ENCODE measurements around the gene SIX6. TPM values are rescaled to one million over a fixed set of nuclear protein-coding genes. Genes with fewer than 3 reads are reported as not detected.
A peak's percentile ranks its signal among the peaks of the same experiment; 100 is the strongest.

Gene SIX6
- total RNA-seq, 1 donor from 2014 or later, result not detected

DNA sequence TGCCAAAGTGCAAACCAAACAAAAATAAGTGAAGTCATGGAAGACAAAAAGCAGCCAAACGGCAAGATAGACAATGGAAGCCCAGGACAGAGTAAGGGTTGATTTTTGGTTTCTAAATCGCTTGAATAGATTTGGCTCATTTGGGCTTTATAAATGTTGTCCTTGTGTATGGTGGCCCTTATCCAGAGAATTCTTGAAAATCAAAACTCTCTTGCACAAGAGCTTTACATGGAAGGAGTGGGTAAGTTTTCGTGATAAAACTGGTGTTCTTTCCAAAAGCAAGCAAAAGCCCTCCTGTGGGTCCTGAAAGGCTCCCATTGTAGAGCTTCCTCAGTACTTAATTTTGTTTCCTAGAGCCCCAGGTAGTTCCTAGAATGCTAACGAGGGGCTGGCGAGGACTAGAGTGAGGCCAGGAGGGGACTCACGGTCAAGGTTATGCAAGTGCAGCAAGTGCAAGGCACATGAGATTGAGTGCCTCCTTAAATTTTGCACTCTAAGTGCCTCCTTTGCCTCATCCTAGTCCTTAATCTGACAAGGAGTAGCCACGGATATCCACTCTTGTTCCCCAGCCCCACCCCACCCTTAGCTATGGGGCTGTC, 4.1 kb downstream of the SIX6 start:
- H3K27me3 Mint-ChIP-seq (ENCODE audit: unreplicated experiment), result peaks cover 24% of the 10 kb centered on the region
- H3K9me3 Mint-ChIP-seq (ENCODE audit: unreplicated experiment), result peaks cover 7% of the 10 kb centered on the region
- H3K27ac Mint-ChIP-seq (ENCODE audit: unreplicated experiment), result no peak overlapping the region
- no peak for DNase-seq
- TF ChIP-seq, protein P1, sequence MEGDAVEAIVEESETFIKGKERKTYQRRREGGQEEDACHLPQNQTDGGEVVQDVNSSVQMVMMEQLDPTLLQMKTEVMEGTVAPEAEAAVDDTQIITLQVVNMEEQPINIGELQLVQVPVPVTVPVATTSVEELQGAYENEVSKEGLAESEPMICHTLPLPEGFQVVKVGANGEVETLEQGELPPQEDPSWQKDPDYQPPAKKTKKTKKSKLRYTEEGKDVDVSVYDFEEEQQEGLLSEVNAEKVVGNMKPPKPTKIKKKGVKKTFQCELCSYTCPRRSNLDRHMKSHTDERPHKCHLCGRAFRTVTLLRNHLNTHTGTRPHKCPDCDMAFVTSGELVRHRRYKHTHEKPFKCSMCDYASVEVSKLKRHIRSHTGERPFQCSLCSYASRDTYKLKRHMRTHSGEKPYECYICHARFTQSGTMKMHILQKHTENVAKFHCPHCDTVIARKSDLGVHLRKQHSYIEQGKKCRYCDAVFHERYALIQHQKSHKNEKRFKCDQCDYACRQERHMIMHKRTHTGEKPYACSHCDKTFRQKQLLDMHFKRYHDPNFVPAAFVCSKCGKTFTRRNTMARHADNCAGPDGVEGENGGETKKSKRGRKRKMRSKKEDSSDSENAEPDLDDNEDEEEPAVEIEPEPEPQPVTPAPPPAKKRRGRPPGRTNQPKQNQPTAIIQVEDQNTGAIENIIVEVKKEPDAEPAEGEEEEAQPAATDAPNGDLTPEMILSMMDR (IDR thresholded peaks at IDR 0.05; ENCODE audit: partially characterized antibody, unreplicated experiment), result no peak
- H3K36me3 Mint-ChIP-seq (ENCODE audit: unreplicated experiment), result no peaks in the 10 kb centered on the region
- no peaks in the 10 kb centered on the region for H3K4me1 Mint-ChIP-seq (ENCODE audit: low read depth, unreplicated experiment)
- no peak overlapping the region for H3K4me3 Mint-ChIP-seq (ENCODE audit: unreplicated experiment)

DNA sequence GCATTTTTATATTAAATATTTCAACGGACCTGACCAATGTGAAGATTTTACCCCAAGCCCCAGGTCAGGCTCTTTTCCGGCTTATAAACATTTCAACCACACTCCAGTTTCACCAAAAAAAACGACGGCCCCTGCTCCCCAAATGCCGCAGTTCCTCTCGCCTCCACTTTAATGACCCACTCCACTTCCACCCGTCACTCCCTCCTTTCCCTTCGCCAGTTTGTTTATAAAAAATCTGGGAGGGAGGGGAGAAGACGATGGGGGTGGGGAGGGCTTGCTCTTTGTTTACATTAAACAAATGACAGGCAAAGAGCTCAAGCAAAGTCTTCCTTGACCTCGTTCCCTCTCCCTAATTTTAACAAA, 5.4 kb downstream of the SIX6 start:
- no peaks in the 10 kb centered on the region for H3K4me1 Mint-ChIP-seq (ENCODE audit: low read depth, unreplicated experiment)
- H3K27me3 Mint-ChIP-seq (ENCODE audit: unreplicated experiment), result peaks cover 20% of the 10 kb centered on the region
- DNase-seq, result no peak
- H3K4me3 Mint-ChIP-seq (ENCODE audit: unreplicated experiment), result peak overlapping the region; percentile 86
- no peak overlapping the region for H3K27ac Mint-ChIP-seq (ENCODE audit: unreplicated experiment)
- H3K36me3 Mint-ChIP-seq (ENCODE audit: unreplicated experiment), result no peaks in the 10 kb centered on the region
- TF ChIP-seq, protein P1 (IDR thresholded peaks at IDR 0.05; ENCODE audit: partially characterized antibody, unreplicated experiment), result no peak
- peaks cover 3% of the 10 kb centered on the region for H3K9me3 Mint-ChIP-seq (ENCODE audit: unreplicated experiment)

DNA sequence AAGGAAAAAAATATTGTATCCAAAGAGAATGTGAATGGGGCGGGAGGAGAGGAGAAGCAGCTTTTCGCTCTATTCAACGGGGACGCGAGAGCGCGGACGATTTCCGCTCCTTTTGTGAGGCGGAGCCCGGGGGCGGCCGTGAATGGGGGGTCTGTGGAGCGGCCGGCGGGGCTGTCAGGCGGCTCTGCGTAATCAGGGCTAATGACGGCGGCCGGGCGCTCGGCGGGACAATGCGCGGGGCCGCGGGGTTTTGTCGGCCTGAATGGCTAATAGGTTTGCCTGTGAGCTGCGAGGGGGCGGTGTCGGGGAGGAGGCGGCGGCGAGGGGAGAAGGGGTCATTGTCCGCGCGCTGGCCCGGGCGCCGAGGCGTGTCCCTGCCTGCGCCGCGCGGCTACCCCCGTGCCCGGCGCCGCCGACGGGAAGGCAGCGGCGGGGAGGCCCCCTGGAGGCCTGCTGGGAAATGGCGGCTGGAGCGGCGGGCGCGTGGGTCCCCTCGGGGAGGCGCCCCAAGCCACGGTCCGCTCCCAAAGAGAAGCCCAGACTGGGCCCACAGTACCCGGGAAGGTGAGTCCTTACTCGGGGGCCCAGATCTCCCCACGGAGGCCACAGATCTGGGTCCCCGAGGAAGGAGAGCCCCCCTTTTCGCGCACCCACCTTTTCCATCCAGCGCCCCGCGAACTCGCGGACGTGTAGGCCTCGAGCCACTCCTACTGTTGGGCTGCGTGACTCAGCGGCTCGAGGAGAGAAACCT, 6.0 kb downstream of the SIX6 start:
- Mint-ChIP-seq H3K9me3 (ENCODE audit: unreplicated experiment) (no peaks in the 10 kb centered on the region), H3K36me3 (ENCODE audit: unreplicated experiment) (no peaks in the 10 kb centered on the region), H3K4me3 (ENCODE audit: unreplicated experiment) (peak overlapping the region; percentile 86), H3K27ac (ENCODE audit: unreplicated experiment) (no peak overlapping the region), H3K27me3 (ENCODE audit: unreplicated experiment) (peaks cover 17% of the 10 kb centered on the region), H3K4me1 (ENCODE audit: low read depth, unreplicated experiment) (no peaks in the 10 kb centered on the region)
- TF ChIP-seq, protein P1 (IDR thresholded peaks at IDR 0.05; ENCODE audit: partially characterized antibody, unreplicated experiment), result peak; percentile 77
- DNase-seq, result peak; percentile 77

DNA sequence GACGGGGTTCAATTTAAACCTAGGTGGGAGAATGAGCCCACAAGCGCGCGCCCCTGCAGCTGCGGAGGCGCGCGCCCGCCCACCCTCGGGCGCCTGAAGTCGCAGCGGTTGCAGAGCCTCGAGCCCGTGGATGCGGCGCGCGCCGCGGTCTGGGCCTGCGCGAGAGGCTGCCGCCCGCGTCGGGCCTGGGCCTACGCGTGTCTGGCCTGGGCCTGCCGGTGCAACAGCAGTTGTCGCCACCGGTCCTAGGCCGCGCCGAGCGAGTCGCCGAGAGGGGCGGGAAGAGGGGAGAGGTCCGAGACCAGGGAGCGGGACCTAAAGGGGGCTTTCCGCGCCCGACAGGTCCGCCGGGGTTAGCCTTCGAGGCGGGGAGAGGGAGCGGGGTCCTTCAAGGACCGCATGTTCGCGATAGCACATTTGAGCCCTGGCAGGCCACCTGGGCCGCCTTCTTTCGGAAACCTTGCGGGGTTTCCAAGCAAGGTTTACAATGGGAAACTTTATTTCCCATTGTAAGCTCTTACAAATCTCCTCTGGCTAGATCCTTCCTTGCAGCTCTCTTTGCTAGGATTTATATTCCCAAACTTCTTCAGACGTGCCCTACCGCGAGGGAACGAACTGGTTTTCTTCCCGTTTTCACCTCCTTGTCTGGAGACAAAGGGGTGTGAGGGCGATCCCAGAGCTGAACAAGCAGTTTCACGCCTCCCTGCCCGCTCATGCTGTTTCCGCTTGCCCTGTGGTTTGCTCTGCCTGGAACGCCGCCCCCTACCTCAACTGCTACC, 6.8 kb downstream of the SIX6 start:
- DNase-seq, result peak; percentile 52
- H3K36me3 Mint-ChIP-seq (ENCODE audit: unreplicated experiment), result no peaks in the 10 kb centered on the region
- no peaks in the 10 kb centered on the region for H3K9me3 Mint-ChIP-seq (ENCODE audit: unreplicated experiment)
- H3K4me3 Mint-ChIP-seq (ENCODE audit: unreplicated experiment), result peak overlapping the region; percentile 73
- peak overlapping the region; percentile 29 for H3K27ac Mint-ChIP-seq (ENCODE audit: unreplicated experiment)
- TF ChIP-seq, protein P1 (IDR thresholded peaks at IDR 0.05; ENCODE audit: partially characterized antibody, unreplicated experiment), result no peak
- H3K4me1 Mint-ChIP-seq (ENCODE audit: low read depth, unreplicated experiment), result no peaks in the 10 kb centered on the region
- H3K27me3 Mint-ChIP-seq (ENCODE audit: unreplicated experiment), result peaks cover 15% of the 10 kb centered on the region

Measured in glutamatergic neuron (in vitro differentiated cells).